Panc1 (cell line): ENCODE data around the gene IFIT5.
"Not testable (repeated sequence)": the region's sequence is repeated elsewhere in the genome, so short reads cannot be mapped to it uniquely, and the experiment has no call there.

ENCODE experiments used
- POLR2AphosphoS5 ChIP-seq: IDR thresholded peaks from 2 replicates; pipeline ENCODE4 v1.6.1; 2012; ENCODE audit warnings: mild to moderate bottlenecking, low read depth, low read length, moderate library complexity
- TCF7L2 ChIP-seq: IDR thresholded peaks from 2 replicates; pipeline ENCODE4 v1.6.1; 2011; ENCODE audit warnings: mild to moderate bottlenecking, low read depth, low read length, inconsistent platforms
- TF ChIP-seq, protein P1 (sequence below): fragments of 450-650 bp; IDR thresholded peaks from 2 replicates; pipeline ENCODE4 v1.5.1; 2017; ENCODE audit warnings: mild to moderate bottlenecking
- TF ChIP-seq, protein P2 (sequence below), 2 experiments: IDR thresholded peaks; 2 replicates each; pipeline ENCODE4 v1.6.1; 2011 to 2012; ENCODE audit warnings: low read depth in 2 of 2, control low read depth in 1 of 2, low read length in 1 of 2, mild to moderate bottlenecking in 1 of 2, moderate library complexity in 1 of 2; ENCODE audit not compliant: insufficient read depth in 1 of 2

DNA sequence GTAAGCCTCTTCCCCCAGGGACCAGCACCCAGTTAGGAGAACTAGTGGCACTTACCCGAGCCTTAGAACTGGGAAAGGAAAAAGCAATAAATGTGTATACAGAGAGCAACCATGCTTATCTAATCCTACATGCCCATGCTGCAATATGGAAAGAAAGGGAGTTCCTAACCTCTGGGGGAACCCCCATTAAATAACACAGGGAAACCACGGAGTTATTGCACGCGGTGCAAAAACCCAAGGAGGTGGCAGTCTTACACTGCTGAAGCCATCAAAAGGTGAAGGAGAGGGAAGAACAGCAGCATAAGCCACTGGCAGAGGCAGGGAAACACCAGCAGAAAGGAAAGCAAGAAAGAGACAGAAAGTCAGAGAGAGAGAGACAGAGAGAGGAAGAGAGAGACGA is 3.8 kb upstream of the IFIT5 start:
- TF ChIP-seq, protein P1, sequence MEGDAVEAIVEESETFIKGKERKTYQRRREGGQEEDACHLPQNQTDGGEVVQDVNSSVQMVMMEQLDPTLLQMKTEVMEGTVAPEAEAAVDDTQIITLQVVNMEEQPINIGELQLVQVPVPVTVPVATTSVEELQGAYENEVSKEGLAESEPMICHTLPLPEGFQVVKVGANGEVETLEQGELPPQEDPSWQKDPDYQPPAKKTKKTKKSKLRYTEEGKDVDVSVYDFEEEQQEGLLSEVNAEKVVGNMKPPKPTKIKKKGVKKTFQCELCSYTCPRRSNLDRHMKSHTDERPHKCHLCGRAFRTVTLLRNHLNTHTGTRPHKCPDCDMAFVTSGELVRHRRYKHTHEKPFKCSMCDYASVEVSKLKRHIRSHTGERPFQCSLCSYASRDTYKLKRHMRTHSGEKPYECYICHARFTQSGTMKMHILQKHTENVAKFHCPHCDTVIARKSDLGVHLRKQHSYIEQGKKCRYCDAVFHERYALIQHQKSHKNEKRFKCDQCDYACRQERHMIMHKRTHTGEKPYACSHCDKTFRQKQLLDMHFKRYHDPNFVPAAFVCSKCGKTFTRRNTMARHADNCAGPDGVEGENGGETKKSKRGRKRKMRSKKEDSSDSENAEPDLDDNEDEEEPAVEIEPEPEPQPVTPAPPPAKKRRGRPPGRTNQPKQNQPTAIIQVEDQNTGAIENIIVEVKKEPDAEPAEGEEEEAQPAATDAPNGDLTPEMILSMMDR = not testable (repeated sequence)
- TF ChIP-seq, protein P2, sequence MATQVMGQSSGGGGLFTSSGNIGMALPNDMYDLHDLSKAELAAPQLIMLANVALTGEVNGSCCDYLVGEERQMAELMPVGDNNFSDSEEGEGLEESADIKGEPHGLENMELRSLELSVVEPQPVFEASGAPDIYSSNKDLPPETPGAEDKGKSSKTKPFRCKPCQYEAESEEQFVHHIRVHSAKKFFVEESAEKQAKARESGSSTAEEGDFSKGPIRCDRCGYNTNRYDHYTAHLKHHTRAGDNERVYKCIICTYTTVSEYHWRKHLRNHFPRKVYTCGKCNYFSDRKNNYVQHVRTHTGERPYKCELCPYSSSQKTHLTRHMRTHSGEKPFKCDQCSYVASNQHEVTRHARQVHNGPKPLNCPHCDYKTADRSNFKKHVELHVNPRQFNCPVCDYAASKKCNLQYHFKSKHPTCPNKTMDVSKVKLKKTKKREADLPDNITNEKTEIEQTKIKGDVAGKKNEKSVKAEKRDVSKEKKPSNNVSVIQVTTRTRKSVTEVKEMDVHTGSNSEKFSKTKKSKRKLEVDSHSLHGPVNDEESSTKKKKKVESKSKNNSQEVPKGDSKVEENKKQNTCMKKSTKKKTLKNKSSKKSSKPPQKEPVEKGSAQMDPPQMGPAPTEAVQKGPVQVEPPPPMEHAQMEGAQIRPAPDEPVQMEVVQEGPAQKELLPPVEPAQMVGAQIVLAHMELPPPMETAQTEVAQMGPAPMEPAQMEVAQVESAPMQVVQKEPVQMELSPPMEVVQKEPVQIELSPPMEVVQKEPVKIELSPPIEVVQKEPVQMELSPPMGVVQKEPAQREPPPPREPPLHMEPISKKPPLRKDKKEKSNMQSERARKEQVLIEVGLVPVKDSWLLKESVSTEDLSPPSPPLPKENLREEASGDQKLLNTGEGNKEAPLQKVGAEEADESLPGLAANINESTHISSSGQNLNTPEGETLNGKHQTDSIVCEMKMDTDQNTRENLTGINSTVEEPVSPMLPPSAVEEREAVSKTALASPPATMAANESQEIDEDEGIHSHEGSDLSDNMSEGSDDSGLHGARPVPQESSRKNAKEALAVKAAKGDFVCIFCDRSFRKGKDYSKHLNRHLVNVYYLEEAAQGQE (IDR thresholded peaks at IDR 0.05; ENCODE audit: insufficient read depth in 1 of 2, low read depth in 2 of 2, low read length in 1 of 2) = not testable (repeated sequence)
- TF ChIP-seq TCF7L2, POLR2AphosphoS5: not testable (repeated sequence)
